ENCODE data around the gene ZNF74.

DNA sequence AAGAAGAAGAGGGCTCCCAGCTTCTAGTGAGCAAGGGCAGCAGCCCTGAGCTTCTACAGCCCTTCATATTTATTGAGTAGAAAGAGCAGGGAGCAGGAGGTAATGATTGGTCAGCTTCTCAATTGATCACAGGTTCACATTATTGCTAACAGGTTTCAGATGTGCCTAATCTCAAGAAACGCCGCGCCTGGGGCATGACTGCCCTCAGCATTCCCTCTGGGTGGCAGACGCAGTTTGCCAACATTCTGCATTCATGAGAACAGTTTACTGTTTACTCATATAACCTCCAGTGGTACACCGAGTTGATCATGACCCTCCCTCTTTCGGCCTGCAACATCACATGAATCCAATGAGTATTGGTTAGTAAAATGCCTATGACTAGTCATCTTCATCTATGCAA lies 4.7 kb upstream of the ZNF74 start:
- TF ChIP-seq, protein P1, sequence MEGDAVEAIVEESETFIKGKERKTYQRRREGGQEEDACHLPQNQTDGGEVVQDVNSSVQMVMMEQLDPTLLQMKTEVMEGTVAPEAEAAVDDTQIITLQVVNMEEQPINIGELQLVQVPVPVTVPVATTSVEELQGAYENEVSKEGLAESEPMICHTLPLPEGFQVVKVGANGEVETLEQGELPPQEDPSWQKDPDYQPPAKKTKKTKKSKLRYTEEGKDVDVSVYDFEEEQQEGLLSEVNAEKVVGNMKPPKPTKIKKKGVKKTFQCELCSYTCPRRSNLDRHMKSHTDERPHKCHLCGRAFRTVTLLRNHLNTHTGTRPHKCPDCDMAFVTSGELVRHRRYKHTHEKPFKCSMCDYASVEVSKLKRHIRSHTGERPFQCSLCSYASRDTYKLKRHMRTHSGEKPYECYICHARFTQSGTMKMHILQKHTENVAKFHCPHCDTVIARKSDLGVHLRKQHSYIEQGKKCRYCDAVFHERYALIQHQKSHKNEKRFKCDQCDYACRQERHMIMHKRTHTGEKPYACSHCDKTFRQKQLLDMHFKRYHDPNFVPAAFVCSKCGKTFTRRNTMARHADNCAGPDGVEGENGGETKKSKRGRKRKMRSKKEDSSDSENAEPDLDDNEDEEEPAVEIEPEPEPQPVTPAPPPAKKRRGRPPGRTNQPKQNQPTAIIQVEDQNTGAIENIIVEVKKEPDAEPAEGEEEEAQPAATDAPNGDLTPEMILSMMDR (conservative IDR thresholded peaks at IDR 0.05), result no peak
- no peak for TF ChIP-seq ZFX (IDR thresholded peaks at IDR 0.05)
